Measurements from ENCODE around the gene ATXN10. TPM values are rescaled to one million over a fixed set of nuclear protein-coding genes. Genes with fewer than 3 reads are reported as not detected.

The ATXN10 gene
- total and polyA plus RNA-seq, 10 of the 15 experiments (the other 5 are each of a cell fraction or from before 2014, with no cell fraction given) = 29.2 to 249 (median 146) TPM

DNA sequence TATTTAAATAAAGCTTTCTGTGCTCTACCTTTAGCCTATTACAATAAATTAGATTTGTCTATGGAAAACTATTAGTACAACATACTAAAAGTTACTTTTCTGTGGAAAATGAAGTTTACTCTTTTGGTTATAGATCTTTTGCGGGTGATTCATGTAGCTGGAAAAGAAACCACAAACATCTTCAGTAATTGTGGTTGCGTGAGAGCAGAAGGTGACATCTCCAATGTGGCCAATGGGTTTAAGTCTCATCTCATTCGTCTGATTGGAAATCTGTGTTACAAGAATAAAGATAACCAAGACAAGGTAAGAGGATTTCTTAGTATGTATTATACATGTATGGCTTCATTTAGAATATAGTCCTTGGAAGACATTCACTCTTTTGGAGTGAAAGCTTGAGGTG is 68.6 kb downstream of the ATXN10 start:
- no peaks in the 10 kb centered on the region for H3K9me3 ChIP-seq (replicated peaks; ENCODE audit: control insufficient read depth, insufficient read depth, low read length)
- POLR2A ChIA-PET = no interaction called here
- FAIRE-seq (no peak), ATAC-seq (no peak), DNase-seq (ENCODE audit: low read depth, low spot score) (no peak)
- H2AFZ ChIP-seq (ENCODE audit: control insufficient read depth, low read depth, low read length) = no peak overlapping the region
- no peaks in the 10 kb centered on the region for H3K27me3 ChIP-seq (replicated peaks in 1 of 2; ENCODE audit: control insufficient read depth in 2 of 2, insufficient read depth in 2 of 2, low read length in 1 of 2)
- no peaks in the 10 kb centered on the region for H3K79me2 ChIP-seq (ENCODE audit: control insufficient read depth, insufficient read depth, low read length)
- no TSS peak for BruUV-seq (replicated peaks)
- 99% methylated on average over 3 of the region's 3 CpGs for WGBS (ENCODE audit: insufficient coverage, insufficient replicate concordance, low lambda C conversion rate, missing lambda C conversion rate)
- SMC1A ChIA-PET (ENCODE audit: uncharacterized antibody, unreplicated experiment) = interaction anchor here (0.8 to 2.8 kb wide), 3 partner anchors 9 to 1023 kb away, joined by 3 to 16 read pairs (median 4); no protein-coding TSS in a partner anchor
- TF ChIP-seq BHLHE40 (IDR thresholded peaks at IDR 0.05; ENCODE audit: borderline replicate concordance in 1 of 2, low read depth in 2 of 2, low read length in 1 of 2) (no peak), RBBP5 (conservative IDR thresholded peaks at IDR 0.05) (no peak), RB1 (IDR thresholded peaks at IDR 0.05; ENCODE audit: borderline replicate concordance) (no peak), ZBED1 (IDR thresholded peaks at IDR 0.05; ENCODE audit: borderline replicate concordance) (no peak), ELK1 (IDR thresholded peaks at IDR 0.05; ENCODE audit: low read depth, low read length) (no peak), ESRRA (IDR thresholded peaks at IDR 0.05; ENCODE audit: low read length) (no peak), SPI1 (IDR thresholded peaks at IDR 0.05; ENCODE audit: borderline replicate concordance, insufficient read depth, low read depth, low read length) (no peak), CUX1 (IDR thresholded peaks at IDR 0.05; ENCODE audit: insufficient replicate concordance, low read depth, low read length) (no peak), ZZZ3 (IDR thresholded peaks at IDR 0.05; ENCODE audit: control insufficient read depth, insufficient read length, low read depth) (no peak), EZH2 (IDR thresholded peaks at IDR 0.05; ENCODE audit: borderline replicate concordance, control insufficient read depth, low read depth, low read length) (no peak), SMAD5 (IDR thresholded peaks at IDR 0.05; ENCODE audit: low read depth) (no peak), RAD51 (IDR thresholded peaks at IDR 0.05) (no peak)
- TF ChIP-seq, protein P1, sequence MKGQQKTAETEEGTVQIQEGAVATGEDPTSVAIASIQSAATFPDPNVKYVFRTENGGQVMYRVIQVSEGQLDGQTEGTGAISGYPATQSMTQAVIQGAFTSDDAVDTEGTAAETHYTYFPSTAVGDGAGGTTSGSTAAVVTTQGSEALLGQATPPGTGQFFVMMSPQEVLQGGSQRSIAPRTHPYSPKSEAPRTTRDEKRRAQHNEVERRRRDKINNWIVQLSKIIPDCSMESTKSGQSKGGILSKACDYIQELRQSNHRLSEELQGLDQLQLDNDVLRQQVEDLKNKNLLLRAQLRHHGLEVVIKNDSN (IDR thresholded peaks at IDR 0.05; ENCODE audit: borderline replicate concordance, extremely low read length, insufficient read depth, low read depth, low read length) = no peak
- H3K9ac ChIP-seq (ENCODE audit: control insufficient read depth, insufficient read depth, low read length) = no peak overlapping the region
- H3K4me2 ChIP-seq (ENCODE audit: control insufficient read depth, insufficient read depth) = no peak overlapping the region
- intact Hi-C loops (cut with micrococcal nuclease; ENCODE audit: unreplicated experiment) (no loop called here), in situ Hi-C loops (cut with MboI) (no loop called here)
- CTCF ChIA-PET = interaction anchor here (1.2 kb wide), 1 partner anchor 9 kb away, joined by 4 read pairs; no protein-coding TSS in a partner anchor
- H3K27ac ChIP-seq (ENCODE audit: control insufficient read depth, insufficient read depth) = no peak overlapping the region
- H3K4me1 ChIP-seq (ENCODE audit: control insufficient read depth, insufficient read depth, low read length) = no peaks in the 10 kb centered on the region
- peaks cover 12 to 23% of the 10 kb centered on the region in 2 experiments for H3K36me3 ChIP-seq (ENCODE audit: control insufficient read depth in 2 of 2, insufficient read depth in 2 of 2, low read length in 1 of 2)
- H4K20me1 ChIP-seq (ENCODE audit: control insufficient read depth, insufficient read depth) = no peaks in the 10 kb centered on the region
- no peak overlapping the region for H3K4me3 ChIP-seq
- RAD21 ChIA-PET (ENCODE audit: unreplicated experiment) = no interaction called here

All from GM12878 (cell line).